ENCODE results near the gene SFRP5.

- TF ChIP-seq SPEN (CRISPR knock-in tag; IDR thresholded peaks at IDR 0.05; ENCODE audit: low read depth) (no peak), POLR2A (IDR thresholded peaks at IDR 0.05; ENCODE audit: insufficient read depth in 1 of 2, low read depth in 2 of 2, low read length in 2 of 2) (no peak), ADNP (CRISPR knock-in tag; IDR thresholded peaks at IDR 0.05) (no peak), PREB (CRISPR knock-in tag; IDR thresholded peaks at IDR 0.05) (no peak), EEA1 (CRISPR knock-in tag; IDR thresholded peaks at IDR 0.05; ENCODE audit: borderline replicate concordance) (no peak), NFRKB (IDR thresholded peaks at IDR 0.05) (no peak), PHF8 (CRISPR knock-in tag; IDR thresholded peaks at IDR 0.05) (no peak), JUND (CRISPR knock-in tag; IDR thresholded peaks at IDR 0.05) (no peak), ZFX (CRISPR knock-in tag; IDR thresholded peaks at IDR 0.05; ENCODE audit: low read depth) (no peak), USF2 (IDR thresholded peaks at IDR 0.05; ENCODE audit: low read depth, low read length) (no peak), USF2 (CRISPR knock-in tag; IDR thresholded peaks at IDR 0.05; ENCODE audit: borderline replicate concordance) (no peak), KAT8 (CRISPR knock-in tag; IDR thresholded peaks at IDR 0.05) (no peak), KDM1A (CRISPR knock-in tag; IDR thresholded peaks at IDR 0.05) (no peak)
Measured at GRCh38 chr10:97788552-97789442, 17.0 kb upstream of the SFRP5 start.
